Lower lobe of right lung (tissue), 2 donors: ENCODE data around the gene NIN. TPM values are rescaled to one million over a fixed set of nuclear protein-coding genes. Genes with fewer than 3 reads are reported as not detected.

Experiments used
- ATAC-seq, 2 donors: fragments of 200-7000 bp; cut with Tn5 transposase; one replicate each; pipeline ENCODE4 v1.9.1; 2020 to 2022; ENCODE audit warnings: mild to moderate bottlenecking in 2 of 2, moderate library complexity in 2 of 2
- DNase-seq: peaks from one replicate; pipeline ENCODE4 v3.0.0-alpha.2; 2020
- H3K27ac ChIP-seq: fragments of 200-600 bp; one replicate; pipeline ENCODE4 v1.8.0; 2022
- H3K27me3 ChIP-seq: fragments of 200-600 bp; one replicate; pipeline ENCODE4 v1.8.0; 2022; ENCODE audit warnings: low read depth
- H3K36me3 ChIP-seq: fragments of 200-600 bp; one replicate; pipeline ENCODE4 v1.8.0; 2022; ENCODE audit warnings: mild to moderate bottlenecking
- H3K4me1 ChIP-seq: fragments of 200-600 bp; one replicate; pipeline ENCODE4 v1.8.0; 2022
- H3K4me3 ChIP-seq: fragments of 200-600 bp; one replicate; pipeline ENCODE4 v1.8.0; 2022; ENCODE audit warnings: mild to moderate bottlenecking
- H3K9me3 ChIP-seq: fragments of 200-600 bp; one replicate; pipeline ENCODE4 v1.8.0; 2022
- CTCF ChIP-seq: fragments of 200-600 bp; IDR thresholded peaks from one replicate; pipeline ENCODE4 v1.8.0; 2022; ENCODE audit warnings: antibody characterized with exemption, mild to moderate bottlenecking
- intact Hi-C: fragments of 100-400 bp; cut with DNase I; formaldehyde crosslinking; loops from one replicate; pipeline ENCODE4 v1.11.0; 2022
- total RNA-seq: library from RNA; stranded (reverse); fragmentation: NEBNext Ultra II Directional; extraction: Animal tissue kit (Norgen Biotek cat#: 25700); gene quantifications from one replicate; pipeline ENCODE4 v1.2.1, GENCODE V29; 2021
- donor health status: DM: no; HTN: yes; CAD: no; lungs with severe emphysema.

NIN gene
- total RNA-seq, 1 donor from 2014 or later, result 45.9 TPM

- no peak for TF ChIP-seq CTCF
- no peaks in the 10 kb centered on the region for H3K4me1 ChIP-seq
- H3K27me3 ChIP-seq, result no peaks in the 10 kb centered on the region
- no peak overlapping the region for H3K4me3 ChIP-seq
- no peaks in the 10 kb centered on the region for H3K9me3 ChIP-seq
- peaks cover 85% of the 10 kb centered on the region for H3K36me3 ChIP-seq
- no peak overlapping the region for H3K27ac ChIP-seq
- no peak for DNase-seq
- ATAC-seq, result no peak
- intact Hi-C loops, result no loop called here
Observed at GRCh38 chr14:50763382-50764007, 67.5 kb downstream of the NIN start.

GRCh38 chr14:50762931-50763300, 68.0 kb downstream of the NIN start:
- H3K9me3 ChIP-seq, result no peaks in the 10 kb centered on the region
- no peak for TF ChIP-seq CTCF
- DNase-seq (no peak), ATAC-seq (no peak)
- H3K27me3 ChIP-seq, result no peaks in the 10 kb centered on the region
- H3K27ac ChIP-seq, result no peak overlapping the region
- H3K36me3 ChIP-seq, result peaks cover 89% of the 10 kb centered on the region
- H3K4me1 ChIP-seq, result no peaks in the 10 kb centered on the region
- H3K4me3 ChIP-seq, result no peak overlapping the region
- intact Hi-C loops, result no loop called here

GRCh38 chr14:50762001-50762930, 68.7 kb downstream of the NIN start:
- H3K27ac ChIP-seq, result no peak overlapping the region
- H3K9me3 ChIP-seq, result no peaks in the 10 kb centered on the region
- TF ChIP-seq CTCF, result no peak
- no peak for DNase-seq
- no peak for ATAC-seq
- intact Hi-C loops, result no loop called here
- H3K4me1 ChIP-seq, result no peaks in the 10 kb centered on the region
- no peak overlapping the region for H3K4me3 ChIP-seq
- no peaks in the 10 kb centered on the region for H3K27me3 ChIP-seq
- peaks cover 95% of the 10 kb centered on the region for H3K36me3 ChIP-seq

GRCh38 chr14:50759800-50760543, 71.0 kb downstream of the NIN start:
- no peak for TF ChIP-seq CTCF
- H3K36me3 ChIP-seq, result peaks cover 79% of the 10 kb centered on the region
- DNase-seq, result no peak
- intact Hi-C loops, result no loop called here
- no peaks in the 10 kb centered on the region for H3K27me3 ChIP-seq
- ATAC-seq, result no peak
- H3K9me3 ChIP-seq, result no peaks in the 10 kb centered on the region
- H3K27ac ChIP-seq, result no peak overlapping the region
- no peak overlapping the region for H3K4me3 ChIP-seq
- no peaks in the 10 kb centered on the region for H3K4me1 ChIP-seq

- ATAC-seq, result no peak
- peaks cover 81% of the 10 kb centered on the region for H3K36me3 ChIP-seq
Observed at GRCh38 chr14:50758945-50759344, 72.0 kb downstream of the NIN start.

More at GRCh38 chr14:50758945-50759344, 72.0 kb downstream of the NIN start:
- no peaks in the 10 kb centered on the region for H3K9me3 ChIP-seq
- no peak overlapping the region for H3K4me3 ChIP-seq
- H3K27ac ChIP-seq, result no peak overlapping the region
- H3K4me1 ChIP-seq, result no peaks in the 10 kb centered on the region
- no peak for TF ChIP-seq CTCF
- no peaks in the 10 kb centered on the region for H3K27me3 ChIP-seq
- intact Hi-C loops, result no loop called here
- no peak for DNase-seq
